SK-N-MC (cell line): ENCODE measurements around the gene MOK.

Source experiments
- EZH2 ChIP-seq: fragments of 200-600 bp; sonication (generic); IDR thresholded peaks from one replicate; pipeline ENCODE4 v1.6.1; 2017; ENCODE audit warnings: antibody characterized with exemption
- FOXP2 ChIP-seq: optimal IDR thresholded peaks from 2 replicates; pipeline ENCODE3; 2011; ENCODE audit warnings: mild to moderate bottlenecking, moderate library complexity; ENCODE audit not compliant: insufficient read depth; ENCODE audit errors: extremely low read length, control extremely low read depth
- POLR2AphosphoS5 ChIP-seq: IDR thresholded peaks from 2 replicates; pipeline ENCODE4 v1.6.1; 2012; ENCODE audit warnings: mild to moderate bottlenecking, low read depth, low read length, borderline replicate concordance

DNA sequence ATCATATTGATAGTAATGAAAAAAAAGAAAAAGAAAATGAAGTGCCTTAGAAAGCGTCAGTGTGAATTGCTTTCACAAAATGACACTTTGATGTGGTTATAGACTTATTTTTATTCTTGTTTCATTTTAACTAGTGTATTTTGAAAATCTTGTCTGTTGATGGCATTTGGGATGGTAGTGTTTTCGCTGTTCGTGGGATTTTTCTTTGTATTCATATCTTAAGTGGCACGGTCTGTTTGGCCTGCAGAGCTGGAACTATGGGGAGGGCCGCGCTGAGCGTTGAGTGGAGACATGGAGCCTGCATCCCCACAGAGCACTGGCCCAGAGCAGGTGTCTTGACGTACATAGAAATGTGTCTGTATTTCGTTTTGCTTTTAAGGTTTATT is 103.6 kb downstream of the MOK start:
- TF ChIP-seq POLR2AphosphoS5 (no peak), EZH2 (no peak), FOXP2 (no peak)
